Spleen (tissue), 7 donors: Measurements from ENCODE around the gene WFIKKN2.

Experiments
- POLR2A ChIP-seq, 3 donors: fragments of 450-650 bp; IDR thresholded peaks; one replicate each; pipeline ENCODE4 v1.5.1; 2017; ENCODE audit warnings: antibody characterized with exemption in 3 of 3, mild to moderate bottlenecking in 1 of 3
- TF ChIP-seq, protein P1 (sequence below), 11 experiments: fragments of 200-600 bp in 7 of 11; fragments of 450-650 bp in 4 of 11; sonication (generic) in 4 of 11; IDR thresholded peaks in 8 of 11; conservative IDR thresholded peaks in 3 of 11; 1 replicate in 7 of 11; 2 replicates in 4 of 11; pipeline versions ENCODE4 v1.4.0 to v1.8.0; 2016 to 2021; ENCODE audit warnings: antibody characterized with exemption in 11 of 11, inconsistent platforms in 4 of 11, mild to moderate bottlenecking in 1 of 11
- donor health status: DM: no; HTN: no; CAD: no; lungs with moderate emphysema.
- donor health status: DM: no; HTN: no; CAD: no.
- donor health status: DM: no; HTN: no; CAD: no.

DNA sequence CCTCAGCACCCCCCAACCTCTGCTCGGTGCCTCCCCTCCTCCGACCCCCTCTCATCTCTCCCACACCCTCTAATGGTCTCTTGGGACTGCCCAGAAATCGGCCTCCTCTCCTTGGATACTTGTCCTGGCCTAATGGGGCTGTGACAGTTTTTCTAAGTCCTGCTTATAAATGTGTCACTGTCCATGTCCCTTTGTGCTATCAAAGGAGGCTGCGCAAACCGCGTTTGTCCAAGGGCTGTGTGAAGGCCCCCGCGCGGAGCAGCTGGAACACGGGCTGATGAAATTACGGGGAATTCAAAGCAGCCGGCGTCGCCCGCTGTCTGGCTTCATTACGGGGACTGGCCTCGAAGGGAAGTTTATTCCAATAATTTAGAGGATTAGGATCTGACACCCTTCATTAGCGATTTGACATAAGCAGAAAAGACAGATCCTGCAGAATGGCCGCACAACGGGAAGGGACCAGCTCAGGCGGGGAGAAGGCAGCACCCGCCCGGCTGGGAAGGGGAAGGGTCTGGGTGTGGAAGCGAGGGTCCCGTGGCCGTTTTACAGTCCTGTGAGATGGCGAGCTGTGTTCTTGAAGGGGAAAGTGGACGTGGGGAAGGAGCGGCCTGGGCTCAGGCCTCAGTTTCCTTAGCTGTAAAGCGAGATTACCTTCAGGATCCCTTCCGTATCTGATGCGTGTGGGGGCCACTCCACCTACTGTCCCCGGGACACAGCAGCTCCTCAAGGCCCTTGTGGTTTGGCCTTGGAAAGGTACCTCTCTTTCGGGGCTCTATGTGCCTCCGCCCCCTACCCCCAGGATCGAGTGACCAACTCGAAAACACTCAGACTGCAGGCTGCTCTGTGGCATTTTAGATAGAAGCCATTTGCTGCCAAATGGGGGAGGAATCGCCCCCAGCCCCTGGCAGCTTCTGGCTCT lies 1.6 kb upstream of the WFIKKN2 start:
- TF ChIP-seq, protein P1, sequence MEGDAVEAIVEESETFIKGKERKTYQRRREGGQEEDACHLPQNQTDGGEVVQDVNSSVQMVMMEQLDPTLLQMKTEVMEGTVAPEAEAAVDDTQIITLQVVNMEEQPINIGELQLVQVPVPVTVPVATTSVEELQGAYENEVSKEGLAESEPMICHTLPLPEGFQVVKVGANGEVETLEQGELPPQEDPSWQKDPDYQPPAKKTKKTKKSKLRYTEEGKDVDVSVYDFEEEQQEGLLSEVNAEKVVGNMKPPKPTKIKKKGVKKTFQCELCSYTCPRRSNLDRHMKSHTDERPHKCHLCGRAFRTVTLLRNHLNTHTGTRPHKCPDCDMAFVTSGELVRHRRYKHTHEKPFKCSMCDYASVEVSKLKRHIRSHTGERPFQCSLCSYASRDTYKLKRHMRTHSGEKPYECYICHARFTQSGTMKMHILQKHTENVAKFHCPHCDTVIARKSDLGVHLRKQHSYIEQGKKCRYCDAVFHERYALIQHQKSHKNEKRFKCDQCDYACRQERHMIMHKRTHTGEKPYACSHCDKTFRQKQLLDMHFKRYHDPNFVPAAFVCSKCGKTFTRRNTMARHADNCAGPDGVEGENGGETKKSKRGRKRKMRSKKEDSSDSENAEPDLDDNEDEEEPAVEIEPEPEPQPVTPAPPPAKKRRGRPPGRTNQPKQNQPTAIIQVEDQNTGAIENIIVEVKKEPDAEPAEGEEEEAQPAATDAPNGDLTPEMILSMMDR (IDR thresholded peaks at IDR 0.05 in 8 of 11, conservative IDR thresholded peaks at IDR 0.05 in 3 of 11): no peak
- no peak for TF ChIP-seq POLR2A (IDR thresholded peaks at IDR 0.05)
